K562 (cell line): ENCODE measurements around the gene UBE2D3. TPM values are rescaled to one million over a fixed set of nuclear protein-coding genes. Genes with fewer than 3 reads are reported as not detected.

Experiments
- CHD1 ChIP-seq: fragments of 200-600 bp; sonication (generic); IDR thresholded peaks from one replicate; pipeline ENCODE4 v1.6.1; 2012; ENCODE audit warnings: mild to moderate bottlenecking, moderate library complexity, low read length, inconsistent platforms
- CHD7 ChIP-seq: fragments of 200-600 bp; sonication (generic); IDR thresholded peaks from one replicate; pipeline ENCODE4 v1.6.1; 2012; ENCODE audit warnings: mild to moderate bottlenecking, low read depth, low read length, inconsistent platforms
- DMBX1 ChIP-seq: fragments of 250-450 bp; sonication (Bioruptor Pico); IDR thresholded peaks from 2 replicates; pipeline ENCODE4 v1.8.0; 2022; ENCODE audit warnings: inconsistent platforms, mild to moderate bottlenecking, moderate library complexity, borderline replicate concordance
- FOXA1 ChIP-seq: fragments of 450-650 bp; IDR thresholded peaks from 2 replicates; pipeline ENCODE4 v1.6.1; 2016; ENCODE audit warnings: mild to moderate bottlenecking, borderline replicate concordance
- MAFG ChIP-seq: fragments of 450-650 bp; conservative IDR thresholded peaks from 2 replicates; pipeline ENCODE4 v1.6.1; 2016; ENCODE audit warnings: missing genetic modification characterization, missing compliant biosample characterization
- SRSF1 ChIP-seq: fragments of 200-400 bp; formaldehyde crosslinking; IDR thresholded peaks from 2 replicates; pipeline ENCODE4 v1.6.1; 2017; ENCODE audit warnings: mild to moderate bottlenecking, low read depth, low read length, moderate library complexity
- TBP ChIP-seq: optimal IDR thresholded peaks from 2 replicates; pipeline ENCODE3; 2011; ENCODE audit warnings: low read depth, low read length, improper control_type of control experiment
- TSC22D4 ChIP-seq: fragments of 450-650 bp; IDR thresholded peaks from 2 replicates; pipeline ENCODE4 v1.6.1; 2016; ENCODE audit warnings: missing genetic modification characterization, missing biosample characterization, control low read depth
- ZBTB34 ChIP-seq: fragments of 250-450 bp; sonication (Bioruptor Pico); IDR thresholded peaks from 2 replicates; pipeline ENCODE4 v1.8.0; 2021; ENCODE audit warnings: mild to moderate bottlenecking, moderate library complexity
- ZC3H8 ChIP-seq: fragments of 450-650 bp; IDR thresholded peaks from 2 replicates; pipeline ENCODE4 v1.6.1; 2017
- ZNF830 ChIP-seq: fragments of 250-450 bp; sonication (Bioruptor Pico); IDR thresholded peaks from 2 replicates; pipeline ENCODE4 v1.5.0; 2021; ENCODE audit warnings: mild to moderate bottlenecking
- polyA plus RNA-seq, 8 experiments: library from polyadenylated mRNA; depleted of rRNA in 4 of 8; stranded (reverse) in 5 of 8; unstranded in 3 of 8; fragments of >200 nt; fragmentation: Nextera tagmentation in 2 of 8; fragmentation: Illumina TruSeq in 1 of 8; extraction: Ambion mirVana in 2 of 8; extraction: Trizol in 1 of 8; gene quantifications; 2 replicates each; pipeline versions ENCODE4 v1.2.1 to v1.2.3, GENCODE V29; 2011 to 2014; ENCODE audit warnings: inconsistent platforms in 1 of 8, missing spikeins in 1 of 8
- total RNA-seq, 7 experiments: library from RNA; depleted of rRNA in 6 of 7; stranded (reverse); fragments of >200 nt in 6 of 7; fragmentation: Illumina TruSeq in 2 of 7; extraction: Trizol in 2 of 7; gene quantifications; 2 replicates each; pipeline versions ENCODE4 v1.2.1 to v1.2.3, GENCODE V29; 2011 to 2021; ENCODE audit warnings: low replicate concordance in 1 of 7
- TF ChIP-seq, protein P1 (sequence below), 2 experiments: IDR thresholded peaks; 2 replicates each; pipeline ENCODE4 v1.6.1; 2012; ENCODE audit warnings: improper control_type of control experiment in 2 of 2, low read depth in 2 of 2, low read length in 2 of 2, borderline replicate concordance in 1 of 2

The UBE2D3 gene
- total and polyA plus RNA-seq, 9 of the 15 experiments (the other 6 are each of a cell fraction or from before 2014, with no cell fraction given): 191 to 618 (median 292) TPM

- TF ChIP-seq, protein P1, sequence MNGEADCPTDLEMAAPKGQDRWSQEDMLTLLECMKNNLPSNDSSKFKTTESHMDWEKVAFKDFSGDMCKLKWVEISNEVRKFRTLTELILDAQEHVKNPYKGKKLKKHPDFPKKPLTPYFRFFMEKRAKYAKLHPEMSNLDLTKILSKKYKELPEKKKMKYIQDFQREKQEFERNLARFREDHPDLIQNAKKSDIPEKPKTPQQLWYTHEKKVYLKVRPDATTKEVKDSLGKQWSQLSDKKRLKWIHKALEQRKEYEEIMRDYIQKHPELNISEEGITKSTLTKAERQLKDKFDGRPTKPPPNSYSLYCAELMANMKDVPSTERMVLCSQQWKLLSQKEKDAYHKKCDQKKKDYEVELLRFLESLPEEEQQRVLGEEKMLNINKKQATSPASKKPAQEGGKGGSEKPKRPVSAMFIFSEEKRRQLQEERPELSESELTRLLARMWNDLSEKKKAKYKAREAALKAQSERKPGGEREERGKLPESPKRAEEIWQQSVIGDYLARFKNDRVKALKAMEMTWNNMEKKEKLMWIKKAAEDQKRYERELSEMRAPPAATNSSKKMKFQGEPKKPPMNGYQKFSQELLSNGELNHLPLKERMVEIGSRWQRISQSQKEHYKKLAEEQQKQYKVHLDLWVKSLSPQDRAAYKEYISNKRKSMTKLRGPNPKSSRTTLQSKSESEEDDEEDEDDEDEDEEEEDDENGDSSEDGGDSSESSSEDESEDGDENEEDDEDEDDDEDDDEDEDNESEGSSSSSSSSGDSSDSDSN (IDR thresholded peaks at IDR 0.05; ENCODE audit: borderline replicate concordance in 1 of 2, low read depth in 2 of 2, low read length in 2 of 2): peak in 1 of 2 experiments; percentile 24; a peak in 1 of 4 replicates
- no peak for TF ChIP-seq MAFG (tag)
- TF ChIP-seq ZNF830 (CRISPR knock-in tag): no peak
- TF ChIP-seq TSC22D4 (tag): no peak
- TF ChIP-seq SRSF1: no peak
- no peak for TF ChIP-seq FOXA1
- no peak for TF ChIP-seq CHD7
- no peak for TF ChIP-seq CHD1
- no peak for TF ChIP-seq ZC3H8
- TF ChIP-seq DMBX1 (CRISPR knock-in tag): no peak
- no peak for TF ChIP-seq ZBTB34 (CRISPR knock-in tag)
- TF ChIP-seq TBP: peak; percentile 85
Observed at GRCh38 chr4:102868781-102869568, 41.6 kb upstream of the UBE2D3 start, which contains the start of gene CISD2 (continued).
